Body of pancreas (tissue), 4 donors: ENCODE results near the gene ITPRIPL1. TPM values are rescaled to one million over a fixed set of nuclear protein-coding genes. Genes with fewer than 3 reads are reported as not detected.

Experiments used
- ATAC-seq: fragments of 150-250 bp; one replicate; pipeline ENCODE4 v1.9.1; 2016
- DNase-seq, 4 donors: peaks; one replicate each; pipeline ENCODE4 v3.0.0-alpha.2; 2019
- H3K27ac ChIP-seq, 4 donors: fragments of 200-600 bp; sonication (generic); 1 replicate in 3 of 4; 2 replicates in 1 of 4; pipeline versions ENCODE4 v1.5.1 to v1.6.1; 2016 to 2019; ENCODE audit warnings: mild to moderate bottlenecking in 1 of 4, mixed read lengths in 1 of 4, moderate library complexity in 1 of 4
- H3K27me3 ChIP-seq, 2 donors: fragments of 200-600 bp; sonication (generic); one replicate each; pipeline ENCODE4 v1.6.0; 2016; ENCODE audit warnings: mild to moderate bottlenecking in 1 of 2
- H3K36me3 ChIP-seq, 2 donors: fragments of 200-600 bp; sonication (generic); replicated peaks in 1 of 2; 2 replicates each; pipeline ENCODE4 v1.5.1; 2016; ENCODE audit warnings: low read depth in 2 of 2; ENCODE audit not compliant: insufficient read depth in 1 of 2
- H3K4me1 ChIP-seq: fragments of 200-600 bp; sonication (generic); one replicate; pipeline ENCODE4 v1.6.0; 2016
- H3K4me3 ChIP-seq, 2 donors: fragments of 200-600 bp; sonication (generic); 1 replicate in 1 of 2; 2 replicates in 1 of 2; pipeline ENCODE4 v1.5.1; 2016 to 2019
- H3K9me3 ChIP-seq, 3 donors: fragments of 200-600 bp; sonication (generic); 1 replicate in 2 of 3; 2 replicates in 1 of 3; pipeline ENCODE4 v1.5.1; 2016
- CTCF ChIP-seq, 7 experiments: fragments of 450-650 bp in 4 of 7; fragments of 200-600 bp in 3 of 7; sonication (generic) in 3 of 7; IDR thresholded peaks; one replicate each; pipeline ENCODE4 v1.5.1; 2016 to 2019; ENCODE audit warnings: antibody characterized with exemption in 7 of 7
- POLR2A ChIP-seq, 3 donors: fragments of 450-650 bp; IDR thresholded peaks; one replicate each; pipeline ENCODE4 v1.6.1; 2016; ENCODE audit warnings: antibody characterized with exemption in 3 of 3, mild to moderate bottlenecking in 2 of 3
- WGBS, 2 donors: methylation state at CpG; one replicate each; pipeline ENCODE4 v1.1.5; 2017; 5-methylcytosine and 5-hydroxymethylcytosine counted together
- intact Hi-C: fragments of 100-400 bp; cut with DNase I; formaldehyde crosslinking; loops from one replicate; pipeline ENCODE4 v1.15.1; 2023
- total RNA-seq, 2 donors: library from RNA; depleted of rRNA; stranded (reverse); fragments of >200 nt; gene quantifications; one replicate each; pipeline ENCODE4 v1.1.0, GENCODE V29; 2016

ITPRIPL1 gene
- total RNA-seq, 2 donors from 2014 or later: 0.33 to 1.8 TPM

GRCh38 chr2:96336104-96336775 lies 11.1 kb downstream of the ITPRIPL1 start:
- Histone ChIP-seq H3K27me3 (no peaks in the 10 kb centered on the region), H3K36me3 (no peaks in the 10 kb centered on the region), H3K9me3 (no peaks in the 10 kb centered on the region), H3K4me3 (peak overlapping the region; percentile 6 to 46), H3K27ac (peak overlapping the region in 3 of 4 donors; percentile 81 to 93 (median 90)), H3K4me1 (peaks cover 12% of the 10 kb centered on the region)
- TF ChIP-seq POLR2A (IDR thresholded peaks at IDR 0.05) (peak in 1 of 3 donors; percentile 25), CTCF (IDR thresholded peaks at IDR 0.05) (no peak)
- intact Hi-C loops: no loop called here
- ATAC-seq (no peak), DNase-seq (no peak)
- WGBS, 2 donors: 20 to 23% methylated on average over 14 to 15 of the region's 15 CpGs

- no peak overlapping the region for H3K4me3 ChIP-seq
- no peak for TF ChIP-seq POLR2A (IDR thresholded peaks at IDR 0.05)
- H3K9me3 ChIP-seq: no peaks in the 10 kb centered on the region
- H3K27me3 ChIP-seq: no peaks in the 10 kb centered on the region
- no peak for ATAC-seq
- WGBS, 2 donors: 77 to 91% methylated on average over 3 of the region's 3 CpGs
- H3K36me3 ChIP-seq: no peaks in the 10 kb centered on the region
- H3K4me1 ChIP-seq: peaks cover 12% of the 10 kb centered on the region
- no peak overlapping the region for H3K27ac ChIP-seq
- no peak for DNase-seq
- intact Hi-C loops: no loop called here
These were observed 11.8 kb downstream of the ITPRIPL1 start for GRCh38 chr2:96336873-96337272.

- 86 to 91% methylated on average over 9 of the region's 9 CpGs for WGBS, 2 donors
- intact Hi-C loops: no loop called here
- no peak overlapping the region for H3K4me3 ChIP-seq
These were observed 15.6 kb downstream of the ITPRIPL1 start for GRCh38 chr2:96340493-96341414.

GRCh38 chr2:96341641-96342040 lies 16.5 kb downstream of the ITPRIPL1 start:
- Histone ChIP-seq H3K27ac (no peak overlapping the region), H3K27me3 (no peaks in the 10 kb centered on the region), H3K4me1 (no peaks in the 10 kb centered on the region), H3K4me3 (no peak overlapping the region), H3K9me3 (no peaks in the 10 kb centered on the region), H3K36me3 (no peaks in the 10 kb centered on the region)
- intact Hi-C loops: no loop called here
- 92 to 93% methylated on average over 14 of the region's 14 CpGs for WGBS, 2 donors
- TF ChIP-seq POLR2A (IDR thresholded peaks at IDR 0.05) (no peak), CTCF (IDR thresholded peaks at IDR 0.05) (no peak)
- no peak for DNase-seq
- ATAC-seq: no peak

More at GRCh38 chr2:96340493-96341414, 15.6 kb downstream of the ITPRIPL1 start:
- DNase-seq (no peak), ATAC-seq (no peak)
- Histone ChIP-seq H3K36me3 (no peaks in the 10 kb centered on the region), H3K27ac (no peak overlapping the region), H3K4me1 (peaks cover 5% of the 10 kb centered on the region), H3K27me3 (no peaks in the 10 kb centered on the region), H3K9me3 (no peaks in the 10 kb centered on the region)
- TF ChIP-seq POLR2A (IDR thresholded peaks at IDR 0.05): no peak
- TF ChIP-seq CTCF (IDR thresholded peaks at IDR 0.05): no peak

GRCh38 chr2:96342085-96342484 lies 17.0 kb downstream of the ITPRIPL1 start:
- no peak for TF ChIP-seq CTCF (IDR thresholded peaks at IDR 0.05)
- TF ChIP-seq POLR2A (IDR thresholded peaks at IDR 0.05): no peak
- Histone ChIP-seq H3K4me3 (no peak overlapping the region), H3K36me3 (no peaks in the 10 kb centered on the region), H3K27me3 (no peaks in the 10 kb centered on the region), H3K27ac (no peak overlapping the region), H3K9me3 (no peaks in the 10 kb centered on the region), H3K4me1 (no peaks in the 10 kb centered on the region)
- 60 to 61% methylated on average over 6 of the region's 6 CpGs for WGBS, 2 donors
- intact Hi-C loops: no loop called here
- DNase-seq (no peak), ATAC-seq (no peak)
